HG02870 (cell line): ENCODE results near the gene FGD5.

Experiments used
- ATAC-seq: cut with Tn5 transposase; IDR thresholded peaks from one replicate; pipeline ENCODE4 v1.9.1; 2021; ENCODE audit warnings: mild to moderate bottlenecking, moderate library complexity; ENCODE audit not compliant: unreplicated experiment

FGD5 gene

GRCh38 chr3:14849638-14850230 is 31.0 kb downstream of the FGD5 start:
- ATAC-seq, result no peak

GRCh38 chr3:14852058-14852594 is 33.4 kb downstream of the FGD5 start:
- ATAC-seq, result no peak

GRCh38 chr3:14852717-14853116 is 34.0 kb downstream of the FGD5 start:
- no peak for ATAC-seq

GRCh38 chr3:14853271-14853951 is 34.6 kb downstream of the FGD5 start:
- ATAC-seq, result no peak

- no peak for ATAC-seq
Measured at GRCh38 chr3:14857506-14857905, 38.7 kb downstream of the FGD5 start.

- ATAC-seq, result no peak
Measured at GRCh38 chr3:14858105-14858504, 39.3 kb downstream of the FGD5 start.

- no peak for ATAC-seq
Measured at GRCh38 chr3:14859880-14860279, 41.1 kb downstream of the FGD5 start.

- no peak for ATAC-seq
Measured at GRCh38 chr3:14861031-14861430, 42.3 kb downstream of the FGD5 start.

GRCh38 chr3:14861446-14862302 is 42.9 kb downstream of the FGD5 start:
- ATAC-seq, result no peak

- no peak for ATAC-seq
Measured at GRCh38 chr3:14862303-14862660, 43.5 kb downstream of the FGD5 start.

GRCh38 chr3:14862661-14863230 is 44.0 kb downstream of the FGD5 start:
- no peak for ATAC-seq

GRCh38 chr3:14863333-14864100 is 44.8 kb downstream of the FGD5 start:
- no peak for ATAC-seq

GRCh38 chr3:14864131-14864530 is 45.4 kb downstream of the FGD5 start:
- ATAC-seq, result no peak

GRCh38 chr3:14866627-14867026 is 47.9 kb downstream of the FGD5 start:
- ATAC-seq, result no peak

GRCh38 chr3:14867936-14868570 is 49.3 kb downstream of the FGD5 start:
- ATAC-seq, result no peak

- no peak for ATAC-seq
Measured at GRCh38 chr3:14869917-14870782, 51.4 kb downstream of the FGD5 start.

- ATAC-seq, result no peak
Measured at GRCh38 chr3:14870783-14871060, 52.0 kb downstream of the FGD5 start.

GRCh38 chr3:14871456-14872200 is 52.9 kb downstream of the FGD5 start:
- no peak for ATAC-seq

- no peak for ATAC-seq
Measured at GRCh38 chr3:14872706-14873105, 53.9 kb downstream of the FGD5 start.
